HL-60/S4 (cell line): ENCODE measurements around the gene SIX3.

Experiments
- in situ Hi-C: fragments of 300-500 bp; cut with MboI; formaldehyde crosslinking; loops from 2 replicates; pipeline ENCODE4 v1.14.3; 2022; ENCODE audit warnings: low sequenced_read_pairs

Gene SIX3

DNA sequence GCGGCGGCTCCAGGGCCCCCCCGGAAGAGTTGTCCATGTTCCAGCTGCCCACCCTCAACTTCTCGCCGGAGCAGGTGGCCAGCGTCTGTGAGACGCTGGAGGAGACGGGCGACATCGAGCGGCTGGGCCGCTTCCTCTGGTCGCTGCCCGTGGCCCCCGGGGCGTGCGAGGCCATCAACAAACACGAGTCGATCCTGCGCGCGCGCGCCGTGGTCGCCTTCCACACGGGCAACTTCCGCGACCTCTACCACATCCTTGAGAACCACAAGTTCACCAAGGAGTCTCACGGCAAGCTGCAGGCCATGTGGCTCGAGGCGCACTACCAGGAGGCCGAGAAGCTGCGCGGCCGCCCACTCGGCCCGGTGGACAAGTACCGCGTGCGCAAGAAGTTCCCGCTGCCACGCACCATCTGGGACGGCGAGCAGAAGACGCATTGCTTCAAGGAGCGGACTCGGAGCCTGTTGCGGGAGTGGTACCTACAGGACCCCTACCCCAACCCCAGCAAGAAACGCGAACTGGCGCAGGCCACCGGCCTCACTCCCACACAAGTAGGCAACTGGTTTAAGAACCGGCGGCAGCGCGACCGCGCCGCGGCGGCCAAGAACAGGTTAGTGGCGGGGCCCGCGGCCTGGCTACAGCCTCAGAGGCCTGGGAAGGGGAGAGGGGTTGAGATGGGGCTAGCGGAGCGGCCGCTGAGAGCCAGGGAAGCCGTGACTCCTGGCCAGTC is 965 bp downstream of the SIX3 start:
- in situ Hi-C loops: no loop called here

DNA sequence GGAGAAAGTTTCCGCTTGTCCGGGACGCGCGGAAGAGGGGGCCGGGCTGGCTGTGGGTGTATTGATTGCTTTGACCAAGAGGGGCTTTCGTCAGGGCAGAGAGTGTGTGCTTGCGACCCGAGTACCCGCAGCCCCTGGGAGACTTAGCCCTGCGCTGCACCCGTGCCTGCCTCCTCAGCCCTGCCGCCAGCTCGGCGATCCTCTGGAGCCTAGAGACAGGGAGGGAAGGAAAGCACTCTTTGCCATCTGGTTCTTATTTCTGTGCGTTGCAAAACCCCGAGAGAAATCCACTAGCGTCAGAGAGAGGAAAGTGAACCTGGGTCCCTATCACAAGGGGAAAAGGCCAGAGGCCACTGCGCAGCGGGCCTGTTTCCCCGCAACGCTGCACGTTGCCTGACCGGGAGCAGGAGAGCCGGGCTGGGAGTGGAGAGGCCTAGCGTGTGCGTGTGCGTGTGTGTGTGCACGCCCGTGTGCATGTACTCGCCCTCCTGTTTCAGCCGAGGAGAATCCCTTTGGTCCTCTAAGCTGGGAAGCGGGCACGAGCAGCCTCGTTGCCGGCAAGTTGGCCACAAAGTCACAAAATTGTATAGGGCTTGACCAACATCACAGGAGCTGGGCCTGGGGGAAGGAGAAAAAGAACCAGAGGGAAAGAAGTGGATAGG is 1.7 kb downstream of the SIX3 start:
- in situ Hi-C loops: no loop called here

DNA sequence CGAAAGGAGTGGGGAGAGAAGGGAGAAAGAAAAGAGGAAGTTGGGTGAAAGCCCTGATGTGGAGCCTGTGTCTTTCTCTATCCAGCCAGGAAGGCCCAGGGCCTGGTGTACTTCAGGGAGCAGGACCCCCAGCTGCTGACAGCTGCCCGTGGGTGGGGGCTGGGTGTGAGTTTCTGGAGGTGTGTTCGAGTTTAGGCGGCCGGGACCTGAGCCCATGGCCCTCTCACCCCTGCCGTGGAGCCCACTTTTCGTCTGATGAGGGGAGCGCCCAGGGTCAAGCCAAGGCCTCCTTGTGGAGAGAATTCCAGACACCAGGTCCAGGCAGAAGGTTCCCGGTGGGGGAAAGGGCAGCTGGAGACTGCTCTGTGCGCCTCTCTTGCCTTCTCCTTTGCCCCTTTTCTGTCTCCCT is 2.2 kb downstream of the SIX3 start:
- in situ Hi-C loops: no loop called here

DNA sequence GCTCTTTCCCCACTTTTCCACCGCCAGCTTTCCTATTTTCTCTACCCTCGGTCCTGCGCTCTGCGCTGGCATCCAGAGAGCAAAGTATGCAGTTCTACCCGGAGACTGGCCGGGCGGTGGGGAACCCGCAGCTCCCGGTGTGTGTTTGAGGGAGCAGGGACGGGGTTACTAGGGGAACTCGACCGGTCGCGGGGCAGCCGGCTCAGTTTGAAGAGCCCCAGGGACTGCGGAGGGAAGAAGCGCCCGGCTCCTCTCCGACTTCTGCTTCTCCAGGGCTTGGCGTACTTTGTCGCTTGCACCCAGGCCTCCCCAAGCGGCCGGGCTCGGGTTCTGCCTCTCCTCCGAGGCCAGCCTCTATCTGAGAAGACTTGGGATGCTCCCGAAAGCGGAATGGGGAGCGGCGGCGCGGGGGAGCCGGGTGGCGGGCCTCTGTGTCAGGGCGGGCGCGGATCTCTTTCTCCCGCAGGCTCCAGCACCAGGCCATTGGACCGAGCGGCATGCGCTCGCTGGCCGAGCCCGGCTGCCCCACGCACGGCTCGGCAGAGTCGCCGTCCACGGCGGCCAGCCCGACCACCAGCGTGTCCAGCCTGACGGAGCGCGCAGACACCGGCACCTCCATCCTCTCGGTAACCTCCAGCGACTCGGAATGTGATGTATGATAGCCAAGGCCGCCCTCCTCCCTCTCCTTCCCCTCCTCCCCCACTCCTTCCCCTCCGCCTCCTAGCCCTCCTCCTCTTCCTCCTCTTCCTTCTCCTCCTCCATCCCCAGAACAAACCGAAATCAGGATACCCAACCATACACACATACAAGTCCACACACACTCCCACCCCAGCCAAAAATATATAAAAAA is 2.8 kb downstream of the SIX3 start:
- in situ Hi-C loops: no loop called here

DNA sequence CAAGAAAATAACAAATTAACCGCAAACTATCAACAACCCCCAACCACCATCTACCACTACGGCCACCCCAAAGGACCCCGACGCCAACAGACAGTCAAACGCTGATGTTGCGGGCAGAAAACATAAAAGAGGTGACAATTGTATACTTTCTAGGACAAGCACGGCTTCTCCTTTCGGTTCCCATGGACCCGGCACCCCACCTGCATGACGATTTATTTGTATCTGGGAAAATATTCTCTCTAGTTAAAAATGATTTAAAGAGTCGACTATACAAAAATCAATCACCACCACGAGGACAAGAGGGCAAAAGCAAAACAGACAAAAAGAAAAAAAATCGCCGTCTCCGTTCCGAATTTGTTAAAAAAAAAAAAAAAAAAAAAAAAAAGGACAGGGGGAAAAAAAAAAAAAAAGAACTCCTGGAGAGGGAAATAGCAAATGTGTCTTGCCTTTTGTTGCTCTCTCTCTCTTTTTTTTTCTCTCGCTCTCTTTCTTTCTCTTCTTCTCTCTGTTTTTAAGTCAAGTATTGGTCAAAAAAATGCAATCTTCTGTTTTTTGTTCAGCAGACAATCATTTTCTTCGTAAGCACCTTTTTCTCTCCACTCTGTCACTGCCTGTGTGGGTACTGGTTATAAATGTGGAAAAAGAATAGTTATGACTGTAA is 3.6 kb downstream of the SIX3 start:
- in situ Hi-C loops: no loop called here

DNA sequence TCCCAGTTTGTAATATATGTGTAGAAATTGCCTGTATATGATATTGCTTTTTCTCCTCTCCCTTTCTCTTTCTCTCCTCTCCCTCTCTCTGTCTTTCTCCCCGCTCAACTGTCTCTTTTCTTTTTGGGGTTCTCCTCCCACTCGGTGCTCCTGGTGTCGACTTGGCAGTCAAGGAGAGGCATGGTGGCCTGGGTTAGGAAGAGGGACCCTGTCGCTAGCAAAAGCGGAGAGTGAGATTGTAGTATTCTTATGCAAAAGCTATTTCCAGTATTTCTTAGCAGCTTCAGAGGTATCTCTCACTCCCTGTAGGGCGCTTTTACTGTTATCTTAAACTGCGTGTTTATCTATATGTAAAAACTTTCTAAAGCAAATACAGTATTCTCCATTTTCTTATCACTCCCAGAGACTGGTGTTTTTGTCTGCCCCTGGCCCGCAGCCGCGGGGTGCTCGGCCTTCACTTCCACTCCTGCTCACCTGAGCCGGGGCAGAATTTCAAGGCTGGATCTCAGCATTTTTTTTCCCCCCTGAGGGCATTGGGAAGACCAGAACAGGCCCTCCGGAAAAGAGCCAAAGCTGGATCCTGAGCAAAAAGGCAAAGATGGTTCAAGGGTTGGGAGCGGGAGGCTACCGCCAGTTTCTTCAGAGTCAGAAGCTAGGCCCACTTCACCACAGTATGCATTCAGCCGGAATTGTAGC is 4.3 kb downstream of the SIX3 start:
- in situ Hi-C loops: no loop called here

DNA sequence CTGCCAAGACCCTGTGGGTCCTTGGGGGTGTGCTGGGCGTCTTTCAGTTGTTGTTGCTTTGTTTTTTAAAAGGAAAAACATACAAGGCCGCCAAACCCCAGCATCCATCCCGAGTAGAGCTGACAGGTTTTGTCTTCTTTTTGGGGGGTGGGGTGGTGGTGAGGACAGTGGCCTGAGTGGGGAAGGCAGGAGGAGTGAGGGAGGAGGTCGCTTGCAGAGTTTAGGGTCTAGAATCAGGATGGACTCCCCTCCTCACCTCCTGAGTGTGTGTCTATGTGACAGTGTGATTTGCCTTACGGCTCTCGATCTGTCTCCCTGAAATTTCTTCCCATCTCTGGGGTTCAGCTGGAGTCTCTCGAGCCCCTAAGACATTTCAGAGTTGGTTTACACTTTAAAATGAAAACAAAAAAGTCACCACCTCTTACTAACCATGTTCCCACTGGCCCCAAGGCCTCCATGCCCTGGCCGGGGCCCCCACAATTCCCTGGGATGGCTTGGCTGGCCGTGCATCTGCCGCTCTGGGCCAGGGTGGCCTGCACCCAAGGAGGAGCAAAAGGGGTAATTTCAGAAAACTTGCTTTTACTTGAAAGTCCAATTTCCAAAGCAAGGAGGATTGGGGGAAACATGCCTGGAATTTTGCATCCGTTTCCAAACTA is 5.0 kb downstream of the SIX3 start:
- in situ Hi-C loops: no loop called here

DNA sequence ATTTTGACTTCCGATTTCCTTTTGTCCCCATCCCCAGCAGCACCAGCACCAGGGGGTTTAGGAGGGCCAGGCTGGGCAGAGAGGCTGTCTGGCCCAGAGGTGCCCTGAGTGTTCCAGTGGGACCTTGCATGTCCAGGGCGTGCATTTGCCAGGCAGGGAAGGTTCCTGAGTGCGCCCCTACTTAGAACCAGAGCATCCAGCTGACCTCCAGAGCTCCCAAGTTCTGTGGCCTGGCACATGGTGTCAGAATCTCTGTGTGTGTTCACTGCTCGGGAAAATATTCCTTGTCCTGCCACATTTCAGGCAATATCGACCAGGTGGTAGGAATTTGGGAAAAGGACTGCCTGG is 5.5 kb downstream of the SIX3 start:
- in situ Hi-C loops: no loop called here

DNA sequence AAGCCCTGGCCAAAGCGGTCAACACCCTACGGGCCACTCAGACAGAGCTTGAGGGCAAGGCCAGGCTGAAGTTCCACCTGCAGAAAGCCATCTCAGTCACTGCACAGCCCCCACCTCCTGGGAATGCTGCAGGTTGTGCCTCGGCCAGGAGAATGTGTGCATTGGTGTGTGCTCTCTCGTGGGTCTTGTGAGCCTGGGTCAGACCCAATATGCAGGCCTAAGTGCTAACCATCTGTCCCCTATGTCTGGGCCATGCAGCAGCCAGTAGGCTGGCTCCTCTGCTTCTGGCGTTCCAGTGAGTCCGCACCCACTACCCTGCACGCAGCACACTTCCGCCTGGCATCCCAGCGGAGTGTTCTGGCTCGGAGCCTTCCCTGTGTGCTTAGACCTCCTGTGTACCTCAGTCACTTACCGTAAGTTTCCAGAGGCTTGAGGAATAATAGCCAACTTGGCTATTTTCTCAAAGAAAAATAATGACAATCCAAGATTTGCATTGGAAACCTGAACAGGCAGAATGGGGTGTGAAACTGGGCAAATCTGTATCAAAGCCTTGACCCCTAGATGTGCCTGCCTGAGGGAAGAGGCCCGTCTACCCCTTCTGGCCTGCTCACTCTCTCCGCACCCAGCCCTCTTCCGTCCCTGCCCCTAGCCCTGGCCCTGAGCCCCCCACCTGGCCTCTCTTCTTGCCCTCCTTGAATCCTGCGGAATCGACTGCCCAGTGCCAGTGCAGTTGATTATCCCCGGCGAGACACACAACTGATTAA is 7.2 kb downstream of the SIX3 start:
- in situ Hi-C loops: no loop called here

DNA sequence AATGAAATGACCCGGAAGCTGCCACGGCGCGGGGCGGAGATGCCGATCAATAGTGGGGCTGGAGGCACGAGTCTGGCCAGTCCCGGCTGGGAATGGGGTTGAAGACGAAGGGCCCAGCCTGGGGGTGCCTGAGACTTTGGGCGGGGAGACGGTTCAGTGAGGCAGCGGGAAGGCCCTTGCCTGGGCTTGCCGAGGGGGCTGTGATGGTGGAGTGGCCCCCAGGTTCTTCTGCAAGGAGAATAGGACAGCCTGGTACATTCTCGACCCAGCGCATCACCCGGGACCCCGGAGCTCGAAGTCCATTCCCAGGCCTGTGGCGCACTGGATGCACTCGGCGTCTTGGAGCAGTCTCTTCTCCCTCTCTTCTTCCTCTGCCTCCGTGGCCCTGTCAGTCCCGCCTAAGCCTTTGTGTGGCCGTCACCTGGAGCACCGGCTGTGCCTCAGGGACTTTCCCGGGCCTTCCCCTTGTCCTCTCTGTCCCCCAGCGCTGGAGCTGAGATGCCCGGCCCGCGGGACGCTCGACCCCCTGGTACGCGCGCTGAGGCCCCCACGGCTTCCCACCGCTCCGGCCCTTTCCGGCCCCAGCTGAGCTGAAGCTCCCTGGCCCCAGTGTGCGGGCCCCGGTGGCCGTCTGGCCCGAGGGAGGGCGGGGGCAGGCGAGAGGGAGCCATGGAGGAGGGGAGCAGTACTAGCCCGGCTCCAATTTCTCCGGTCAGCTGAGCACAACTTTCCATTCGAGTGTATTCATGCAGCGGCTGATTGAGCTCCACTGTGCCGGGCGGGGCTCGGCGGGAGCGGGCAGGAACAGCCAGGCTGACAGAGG is 8.0 kb downstream of the SIX3 start:
- in situ Hi-C loops: loop anchor here (25.0 kb wide), 1 partner anchor 912 kb away; no protein-coding TSS in a partner anchor

DNA sequence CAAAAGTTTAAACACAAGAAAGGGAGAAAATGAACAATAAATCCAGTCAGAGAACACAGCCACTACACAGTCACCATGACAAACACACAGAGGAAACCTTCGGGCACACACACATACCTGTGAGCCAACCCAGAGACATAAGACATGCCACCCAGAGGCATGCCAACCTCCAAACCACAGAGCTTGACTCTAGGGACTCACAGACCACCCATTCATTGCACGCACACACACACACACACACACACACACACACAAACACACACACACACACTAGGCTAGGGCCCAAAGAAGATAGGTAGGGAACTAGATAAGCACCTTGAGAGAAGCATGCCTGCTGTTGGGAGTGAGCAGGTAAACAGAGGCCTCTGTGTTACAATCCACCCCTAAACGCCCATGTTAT is 9.1 kb downstream of the SIX3 start:
- in situ Hi-C loops: loop anchor here (25.0 kb wide), 1 partner anchor 913 kb away; no protein-coding TSS in a partner anchor

DNA sequence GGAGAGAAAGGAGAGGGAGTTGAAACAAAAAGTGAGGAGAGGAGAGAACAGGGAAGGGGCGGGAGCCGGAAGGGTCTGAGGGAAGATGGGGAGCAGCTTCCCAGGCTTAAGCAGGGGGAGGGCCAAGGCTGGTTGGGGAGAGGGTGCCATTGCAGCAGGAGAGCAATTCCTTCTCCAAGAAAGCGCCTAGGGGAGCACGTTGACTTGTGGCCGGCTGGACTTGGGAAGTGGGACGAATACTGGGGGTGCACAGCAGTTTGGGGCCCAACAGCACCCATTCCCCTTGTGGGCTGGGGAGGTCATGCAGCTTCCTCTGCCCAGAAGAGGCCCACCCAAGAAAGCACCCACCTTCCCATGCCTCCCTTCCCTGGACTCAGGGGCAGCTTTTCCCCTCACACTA is 9.6 kb downstream of the SIX3 start:
- in situ Hi-C loops: loop anchor here (25.0 kb wide), 1 partner anchor 914 kb away; no protein-coding TSS in a partner anchor

DNA sequence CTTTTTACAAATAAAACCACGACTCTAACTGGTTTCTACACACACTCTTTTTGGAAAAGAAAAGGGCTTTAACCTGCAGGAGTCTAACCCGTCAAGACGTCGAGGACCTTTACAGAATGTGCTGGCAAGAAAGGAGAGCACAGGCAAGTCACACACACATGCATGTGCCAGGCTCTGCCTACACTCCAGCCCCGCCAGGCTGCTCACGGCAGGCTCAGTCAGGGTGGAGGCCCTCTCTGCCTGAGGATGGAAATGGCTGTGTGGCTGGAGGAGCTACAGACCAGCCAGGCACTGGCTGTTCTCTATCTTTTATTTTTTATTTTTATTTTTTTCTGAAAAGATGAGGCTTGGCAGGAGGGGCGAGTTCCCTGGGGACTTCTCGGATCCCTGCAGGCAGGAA is 10.2 kb downstream of the SIX3 start:
- in situ Hi-C loops: loop anchor here (25.0 kb wide), 1 partner anchor 914 kb away; no protein-coding TSS in a partner anchor

DNA sequence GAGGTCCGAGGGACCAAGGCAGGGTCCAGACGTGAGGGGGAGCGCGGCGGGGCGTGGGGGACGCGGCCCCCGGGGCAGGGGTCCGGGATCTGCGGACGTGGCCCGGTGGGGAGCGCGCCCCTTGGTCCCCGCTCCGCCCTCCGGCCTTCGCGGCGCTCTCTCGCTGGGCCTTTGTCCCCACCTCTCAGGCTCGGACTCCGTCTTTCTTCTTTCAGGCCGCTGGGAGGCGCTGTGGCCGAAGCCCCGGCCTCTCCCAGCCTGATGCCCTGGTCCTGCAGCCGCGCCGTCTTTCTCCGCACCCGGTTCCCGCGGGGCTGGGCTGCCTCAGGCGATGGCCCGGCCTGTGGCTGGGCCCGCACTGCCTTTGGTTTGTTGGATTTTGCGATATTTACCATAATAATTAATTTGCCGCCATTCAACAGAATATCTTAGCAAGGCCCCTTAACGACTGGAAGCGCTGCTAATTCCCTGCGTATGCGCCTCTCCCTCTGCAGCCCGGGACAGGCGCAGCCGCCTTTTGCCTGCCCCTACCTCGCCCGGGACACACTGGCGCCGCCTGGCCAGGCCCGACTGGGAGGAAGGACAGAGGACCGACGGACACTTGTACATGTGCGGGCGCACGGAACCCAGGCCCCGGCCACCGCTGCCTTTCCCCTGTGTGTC is 10.8 kb downstream of the SIX3 start:
- in situ Hi-C loops: loop anchor here (25.0 kb wide), 1 partner anchor 915 kb away; no protein-coding TSS in a partner anchor

DNA sequence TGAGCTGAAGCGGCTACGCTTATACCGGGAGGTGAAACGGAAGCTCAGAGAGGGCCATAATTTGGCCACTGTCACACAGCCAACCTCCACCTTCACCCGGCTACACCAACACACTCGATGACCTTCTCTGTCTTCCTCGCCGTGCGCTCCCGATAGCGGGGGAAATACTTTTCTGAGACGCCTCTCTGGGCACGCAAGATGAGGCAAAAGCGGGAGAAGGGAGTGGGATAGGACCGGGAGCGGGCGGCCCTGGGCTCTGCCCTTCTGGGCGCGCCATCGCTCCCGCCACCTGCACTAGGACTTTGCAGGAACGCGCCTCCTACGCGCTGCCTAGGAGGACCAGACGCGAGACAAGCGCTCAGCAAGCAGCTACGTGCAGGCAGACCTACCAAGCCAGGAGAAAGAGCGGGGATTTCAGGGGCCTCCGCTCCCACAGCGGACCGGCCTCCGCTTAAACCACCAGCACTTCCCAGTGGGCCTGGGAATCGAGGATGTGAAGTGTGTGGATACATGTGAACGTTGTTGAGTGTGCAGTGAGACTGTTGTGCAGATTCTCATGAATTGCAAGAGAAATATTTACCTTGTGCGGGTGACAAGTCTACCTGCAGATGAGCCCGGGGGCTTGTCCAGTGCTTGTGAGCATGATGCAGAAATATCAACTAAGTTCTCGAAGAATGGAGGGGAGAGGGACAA is 11.4 kb downstream of the SIX3 start:
- in situ Hi-C loops: loop anchor here (25.0 kb wide), 1 partner anchor 916 kb away; no protein-coding TSS in a partner anchor

DNA sequence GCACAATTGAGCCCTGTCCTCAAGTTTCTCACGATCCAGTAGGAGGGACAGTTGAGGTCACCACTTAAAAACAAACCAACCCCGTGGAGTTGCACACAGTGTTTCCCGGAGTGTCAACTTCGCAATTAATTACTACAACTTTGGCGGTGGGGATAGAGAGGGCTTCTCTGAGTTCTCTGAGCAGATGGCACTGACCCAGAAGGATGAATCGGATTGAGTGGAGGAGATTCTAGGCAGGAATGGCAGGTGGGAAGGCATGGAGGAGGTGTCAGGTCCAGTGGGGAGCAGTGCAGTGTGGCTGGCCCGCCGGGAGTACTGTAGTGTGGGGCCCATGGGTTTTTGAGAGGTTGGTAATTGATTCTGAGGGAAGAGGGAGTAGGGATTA is 12.0 kb downstream of the SIX3 start:
- in situ Hi-C loops: loop anchor here (25.0 kb wide), 1 partner anchor 916 kb away; no protein-coding TSS in a partner anchor

DNA sequence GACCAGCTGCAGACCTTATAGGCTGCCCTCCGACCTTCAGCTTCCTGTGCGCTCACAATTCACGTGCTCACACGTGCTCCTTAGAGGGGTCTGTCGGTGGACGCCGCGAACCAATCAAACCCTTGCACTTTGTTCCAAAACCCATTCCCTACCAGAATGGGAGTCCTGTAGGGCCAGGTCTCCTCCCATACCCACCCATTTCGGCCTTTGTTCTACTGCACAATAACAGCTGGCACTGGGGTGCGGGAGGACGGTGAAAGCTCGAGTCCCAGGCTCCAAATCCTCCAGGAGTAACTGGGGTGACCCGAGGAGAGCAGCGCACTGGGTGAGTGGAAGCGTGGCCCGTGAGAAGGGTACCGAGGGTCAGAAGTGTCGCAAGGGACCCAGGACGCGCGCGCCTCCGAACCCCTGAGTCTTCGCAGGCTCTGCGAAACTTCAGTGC is 13.0 kb downstream of the SIX3 start:
- in situ Hi-C loops: loop anchor here (25.0 kb wide), 1 partner anchor 917 kb away; no protein-coding TSS in a partner anchor
